Neural cell (in vitro differentiated cells): ENCODE measurements around the gene PGS1. TPM values are rescaled to one million over a fixed set of nuclear protein-coding genes. Genes with fewer than 3 reads are reported as not detected.

ENCODE experiments used
- H2AFZ ChIP-seq: fragments of 200-600, 300-800 bp; sonication (generic), shearing (Covaris generic); 2 replicates; pipeline ENCODE4 v1.6.0; 2014; ENCODE audit warnings: low read depth, mild to moderate bottlenecking, antibody characterized with exemption, low read length, moderate library complexity
- H3F3A ChIP-seq: fragments of 200-600 bp; shearing (Covaris generic); 2 replicates; pipeline ENCODE4 v1.6.1; 2016; ENCODE audit warnings: mild to moderate bottlenecking, moderate library complexity, mixed read lengths, antibody characterized with exemption, low read length; ENCODE audit not compliant: insufficient read depth, poor library complexity, severe bottlenecking
- H3K27ac ChIP-seq: fragments of 200-600, 300-800 bp; sonication (generic), shearing (Covaris generic); 2 replicates; pipeline ENCODE4 v1.5.1; 2014; ENCODE audit warnings: mild to moderate bottlenecking, low read length, moderate library complexity
- H3K27me3 ChIP-seq: fragments of 300-800, 200-600 bp; sonication (generic), shearing (Covaris generic); 2 replicates; pipeline ENCODE4 v1.6.0; 2014; ENCODE audit warnings: mild to moderate bottlenecking, low read depth, low read length, moderate library complexity; ENCODE audit not compliant: insufficient read depth
- H3K36me3 ChIP-seq: fragments of 300-800, 200-600 bp; sonication (generic), shearing (Covaris generic); 2 replicates; pipeline ENCODE4 v1.5.1; 2014; ENCODE audit warnings: mild to moderate bottlenecking, antibody characterized with exemption, low read length, moderate library complexity; ENCODE audit not compliant: insufficient read depth
- H3K4me2 ChIP-seq: fragments of 300-800, 200-600 bp; sonication (generic), shearing (Covaris generic); 2 replicates; pipeline ENCODE4 v1.6.0; 2014; ENCODE audit warnings: mild to moderate bottlenecking, low read length
- H3K4me3 ChIP-seq: fragments of 300-800, 200-600 bp; sonication (generic), shearing (Covaris generic); 2 replicates; pipeline ENCODE4 v1.5.1; 2014; ENCODE audit warnings: mild to moderate bottlenecking, low read length, moderate library complexity
- H3K79me2 ChIP-seq: fragments of 200-600 bp; shearing (Covaris generic); replicated peaks from 2 replicates; pipeline ENCODE4 v1.6.0; 2014; ENCODE audit warnings: mild to moderate bottlenecking, low read length, moderate library complexity; ENCODE audit not compliant: insufficient read depth
- H3K9ac ChIP-seq: fragments of 300-800, 200-600 bp; sonication (generic), shearing (Covaris generic); 2 replicates; pipeline ENCODE4 v1.6.1; 2016; ENCODE audit warnings: mild to moderate bottlenecking, low read length, mixed read lengths
- H3K9me2 ChIP-seq: fragments of 200-600 bp; shearing (Covaris generic); 2 replicates; pipeline ENCODE4 v1.6.1; 2016; ENCODE audit warnings: mild to moderate bottlenecking, low read length, mixed read lengths; ENCODE audit not compliant: insufficient read depth
- H3K9me3 ChIP-seq: fragments of 200-600, 300-800 bp; sonication (generic), shearing (Covaris generic); 2 replicates; pipeline ENCODE4 v1.6.1; 2016; ENCODE audit warnings: mild to moderate bottlenecking, mixed run types, low read length, moderate library complexity, mixed read lengths
- H4K20me1 ChIP-seq: fragments of 200-600 bp; shearing (Covaris generic); 2 replicates; pipeline ENCODE4 v1.6.1; 2016; ENCODE audit warnings: mild to moderate bottlenecking, mixed run types; ENCODE audit not compliant: insufficient read depth
- EP300 ChIP-seq: fragments of 450-650 bp; conservative IDR thresholded peaks from 2 replicates; pipeline ENCODE4 v1.6.1; 2014; ENCODE audit warnings: antibody characterized with exemption, mild to moderate bottlenecking, moderate library complexity; ENCODE audit not compliant: poor library complexity, severe bottlenecking
- EZH2 ChIP-seq: fragments of 200-600, 300-800 bp; shearing (Covaris generic), sonication (generic); IDR thresholded peaks from 2 replicates; pipeline ENCODE4 v1.6.1; 2014; ENCODE audit warnings: antibody characterized with exemption, low read length, borderline replicate concordance, mild to moderate bottlenecking; ENCODE audit not compliant: insufficient read depth, poor library complexity, severe bottlenecking
- MXI1 ChIP-seq: fragments of 450-650 bp; conservative IDR thresholded peaks from 2 replicates; pipeline ENCODE4 v1.6.1; 2014; ENCODE audit warnings: antibody characterized with exemption, mild to moderate bottlenecking; ENCODE audit not compliant: poor library complexity, severe bottlenecking
- POLR2AphosphoS5 ChIP-seq: IDR thresholded peaks from 2 replicates; pipeline ENCODE4 v1.6.1; 2012
- RAD21 ChIP-seq: fragments of 450-650 bp; conservative IDR thresholded peaks from 2 replicates; pipeline ENCODE4 v1.6.1; 2014; ENCODE audit warnings: antibody characterized with exemption, mild to moderate bottlenecking, moderate library complexity
- SMC3 ChIP-seq: fragments of 450-650 bp; conservative IDR thresholded peaks from 2 replicates; pipeline ENCODE4 v1.6.1; 2014; ENCODE audit warnings: antibody characterized with exemption, mild to moderate bottlenecking, moderate library complexity; ENCODE audit not compliant: poor library complexity
- TAF1 ChIP-seq: IDR thresholded peaks from 2 replicates; pipeline ENCODE4 v1.6.1; 2012; ENCODE audit warnings: low read depth
- polyA plus RNA-seq: library from polyadenylated mRNA; depleted of rRNA; stranded (reverse); fragments of >200 nt; gene quantifications from 2 replicates; pipeline ENCODE4 v1.2.3, GENCODE V29; 2014
- TF ChIP-seq, protein P1 (sequence below): IDR thresholded peaks from 2 replicates; pipeline ENCODE4 v1.6.1; 2012; ENCODE audit warnings: borderline replicate concordance
- TF ChIP-seq, protein P2 (sequence below): fragments of 450-650 bp; IDR thresholded peaks from 2 replicates; pipeline ENCODE4 v1.5.1; 2014; ENCODE audit warnings: antibody characterized with exemption, mild to moderate bottlenecking, moderate library complexity; ENCODE audit not compliant: poor library complexity, severe bottlenecking

PGS1 gene
- polyA plus RNA-seq, 1 donor from 2014 or later = 65.7 TPM

DNA sequence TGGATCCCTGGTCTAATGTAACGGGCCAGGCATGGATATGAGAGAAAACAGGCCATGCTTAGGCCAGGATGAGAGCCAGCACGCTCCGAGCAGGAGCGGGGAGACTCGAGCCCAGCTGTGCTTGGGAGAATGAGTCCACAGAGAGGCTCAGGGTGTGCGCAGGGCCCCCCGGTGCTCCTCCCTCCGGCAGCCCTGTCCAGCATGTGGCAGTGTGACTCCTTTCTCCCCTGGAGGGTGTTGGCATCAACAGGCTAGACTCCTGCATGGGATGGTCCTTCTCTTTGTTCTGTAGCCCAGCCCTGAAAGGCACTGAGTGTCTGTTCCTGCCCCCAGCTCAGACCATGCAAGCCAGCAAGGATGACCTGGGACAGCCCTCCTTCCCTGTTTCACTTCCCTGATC is 23.4 kb downstream of the PGS1 start:
- Histone ChIP-seq H3K36me3 (no peaks in the 10 kb centered on the region), H3K9me2 (no peaks in the 10 kb centered on the region), H3K9ac (no peak overlapping the region), H4K20me1 (no peaks in the 10 kb centered on the region), H3F3A (no peaks in the 10 kb centered on the region), H3K9me3 (no peaks in the 10 kb centered on the region), H3K27me3 (no peaks in the 10 kb centered on the region), H3K79me2 (no peaks in the 10 kb centered on the region), H3K4me2 (no peak overlapping the region), H2AFZ (no peak overlapping the region), H3K4me3 (no peak overlapping the region), H3K27ac (no peak overlapping the region)
- TF ChIP-seq SMC3 = no peak
- TF ChIP-seq EZH2 = no peak
- TF ChIP-seq POLR2AphosphoS5 = no peak
- no peak for TF ChIP-seq TAF1
- no peak for TF ChIP-seq EP300
- TF ChIP-seq, protein P1, sequence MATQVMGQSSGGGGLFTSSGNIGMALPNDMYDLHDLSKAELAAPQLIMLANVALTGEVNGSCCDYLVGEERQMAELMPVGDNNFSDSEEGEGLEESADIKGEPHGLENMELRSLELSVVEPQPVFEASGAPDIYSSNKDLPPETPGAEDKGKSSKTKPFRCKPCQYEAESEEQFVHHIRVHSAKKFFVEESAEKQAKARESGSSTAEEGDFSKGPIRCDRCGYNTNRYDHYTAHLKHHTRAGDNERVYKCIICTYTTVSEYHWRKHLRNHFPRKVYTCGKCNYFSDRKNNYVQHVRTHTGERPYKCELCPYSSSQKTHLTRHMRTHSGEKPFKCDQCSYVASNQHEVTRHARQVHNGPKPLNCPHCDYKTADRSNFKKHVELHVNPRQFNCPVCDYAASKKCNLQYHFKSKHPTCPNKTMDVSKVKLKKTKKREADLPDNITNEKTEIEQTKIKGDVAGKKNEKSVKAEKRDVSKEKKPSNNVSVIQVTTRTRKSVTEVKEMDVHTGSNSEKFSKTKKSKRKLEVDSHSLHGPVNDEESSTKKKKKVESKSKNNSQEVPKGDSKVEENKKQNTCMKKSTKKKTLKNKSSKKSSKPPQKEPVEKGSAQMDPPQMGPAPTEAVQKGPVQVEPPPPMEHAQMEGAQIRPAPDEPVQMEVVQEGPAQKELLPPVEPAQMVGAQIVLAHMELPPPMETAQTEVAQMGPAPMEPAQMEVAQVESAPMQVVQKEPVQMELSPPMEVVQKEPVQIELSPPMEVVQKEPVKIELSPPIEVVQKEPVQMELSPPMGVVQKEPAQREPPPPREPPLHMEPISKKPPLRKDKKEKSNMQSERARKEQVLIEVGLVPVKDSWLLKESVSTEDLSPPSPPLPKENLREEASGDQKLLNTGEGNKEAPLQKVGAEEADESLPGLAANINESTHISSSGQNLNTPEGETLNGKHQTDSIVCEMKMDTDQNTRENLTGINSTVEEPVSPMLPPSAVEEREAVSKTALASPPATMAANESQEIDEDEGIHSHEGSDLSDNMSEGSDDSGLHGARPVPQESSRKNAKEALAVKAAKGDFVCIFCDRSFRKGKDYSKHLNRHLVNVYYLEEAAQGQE = no peak
- no peak for TF ChIP-seq RAD21
- TF ChIP-seq, protein P2, sequence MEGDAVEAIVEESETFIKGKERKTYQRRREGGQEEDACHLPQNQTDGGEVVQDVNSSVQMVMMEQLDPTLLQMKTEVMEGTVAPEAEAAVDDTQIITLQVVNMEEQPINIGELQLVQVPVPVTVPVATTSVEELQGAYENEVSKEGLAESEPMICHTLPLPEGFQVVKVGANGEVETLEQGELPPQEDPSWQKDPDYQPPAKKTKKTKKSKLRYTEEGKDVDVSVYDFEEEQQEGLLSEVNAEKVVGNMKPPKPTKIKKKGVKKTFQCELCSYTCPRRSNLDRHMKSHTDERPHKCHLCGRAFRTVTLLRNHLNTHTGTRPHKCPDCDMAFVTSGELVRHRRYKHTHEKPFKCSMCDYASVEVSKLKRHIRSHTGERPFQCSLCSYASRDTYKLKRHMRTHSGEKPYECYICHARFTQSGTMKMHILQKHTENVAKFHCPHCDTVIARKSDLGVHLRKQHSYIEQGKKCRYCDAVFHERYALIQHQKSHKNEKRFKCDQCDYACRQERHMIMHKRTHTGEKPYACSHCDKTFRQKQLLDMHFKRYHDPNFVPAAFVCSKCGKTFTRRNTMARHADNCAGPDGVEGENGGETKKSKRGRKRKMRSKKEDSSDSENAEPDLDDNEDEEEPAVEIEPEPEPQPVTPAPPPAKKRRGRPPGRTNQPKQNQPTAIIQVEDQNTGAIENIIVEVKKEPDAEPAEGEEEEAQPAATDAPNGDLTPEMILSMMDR = no peak
- TF ChIP-seq MXI1 = no peak

DNA sequence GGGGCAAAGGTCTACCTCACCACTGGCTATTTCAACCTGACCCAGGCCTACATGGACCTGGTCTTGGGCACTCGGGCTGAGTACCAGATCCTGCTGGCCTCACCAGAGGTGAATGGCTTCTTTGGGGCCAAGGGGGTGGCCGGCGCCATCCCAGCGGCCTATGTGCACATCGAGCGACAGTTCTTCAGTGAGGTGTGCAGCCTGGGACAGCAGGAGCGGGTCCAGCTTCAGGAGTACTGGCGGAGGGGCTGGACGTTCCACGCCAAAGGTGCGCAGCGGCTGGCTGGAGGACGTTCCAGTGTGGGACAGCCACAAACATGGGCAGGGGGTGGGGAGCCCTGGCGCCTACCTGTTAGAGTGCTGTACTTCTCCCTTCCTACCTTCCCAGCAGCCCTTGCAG is 25.4 kb downstream of the PGS1 start:
- Histone ChIP-seq H3K79me2 (no peaks in the 10 kb centered on the region), H3K9me3 (no peaks in the 10 kb centered on the region), H3K9ac (no peak overlapping the region), H3F3A (no peaks in the 10 kb centered on the region), H4K20me1 (no peaks in the 10 kb centered on the region), H2AFZ (no peak overlapping the region), H3K36me3 (no peaks in the 10 kb centered on the region), H3K4me3 (no peak overlapping the region), H3K9me2 (no peaks in the 10 kb centered on the region), H3K27me3 (no peaks in the 10 kb centered on the region), H3K4me2 (no peak overlapping the region), H3K27ac (no peak overlapping the region)
- TF ChIP-seq POLR2AphosphoS5 (no peak), TAF1 (no peak), EZH2 (no peak), MXI1 (no peak), RAD21 (no peak), EP300 (no peak), SMC3 (no peak)
- TF ChIP-seq, protein P1 = no peak
- TF ChIP-seq, protein P2 = no peak
